Left ventricle myocardium inferior (tissue), 1 donor: ENCODE measurements around the gene AP2B1. TPM values are rescaled to one million over a fixed set of nuclear protein-coding genes. Genes with fewer than 3 reads are reported as not detected.

Experiments
- DNase-seq: peaks from one replicate; pipeline ENCODE4 v3.0.0-alpha.2; 2020
- H3K27ac ChIP-seq: fragments of 200-600 bp; replicated peaks from 2 replicates; pipeline ENCODE4 v1.8.0; 2021
- H3K27me3 ChIP-seq: fragments of 200-600 bp; 2 replicates; pipeline ENCODE4 v1.8.0; 2021; ENCODE audit warnings: low read depth
- H3K36me3 ChIP-seq: fragments of 200-600 bp; 2 replicates; pipeline ENCODE4 v1.8.0; 2021
- H3K4me1 ChIP-seq: fragments of 200-600 bp; 2 replicates; pipeline ENCODE4 v1.8.0; 2021
- H3K4me3 ChIP-seq: fragments of 200-600 bp; 2 replicates; pipeline ENCODE4 v1.8.0; 2021; ENCODE audit warnings: mild to moderate bottlenecking, moderate library complexity
- H3K9me3 ChIP-seq: fragments of 200-600 bp; replicated peaks from 2 replicates; pipeline ENCODE4 v1.8.0; 2021
- intact Hi-C: fragments of 100-400 bp; cut with micrococcal nuclease; formaldehyde crosslinking; loops from one replicate; pipeline ENCODE4 v1.11.0; 2022
- total RNA-seq: library from RNA; stranded (reverse); fragmentation: NEBNext Ultra II Directional; extraction: Animal tissue kit (Norgen Biotek cat#: 25700); gene quantifications from one replicate; pipeline ENCODE4 v1.2.1, GENCODE V29; 2021
- TF ChIP-seq, protein P1 (sequence below): fragments of 200-600 bp; IDR thresholded peaks from 2 replicates; pipeline ENCODE4 v1.8.0; 2021; ENCODE audit warnings: antibody characterized with exemption, mild to moderate bottlenecking, borderline replicate concordance
- donor health status: DM: no; HTN: yes; CAD: no; lungs with severe emphysema.

Gene AP2B1
- total RNA-seq, 1 donor from 2014 or later = 113 TPM

DNA sequence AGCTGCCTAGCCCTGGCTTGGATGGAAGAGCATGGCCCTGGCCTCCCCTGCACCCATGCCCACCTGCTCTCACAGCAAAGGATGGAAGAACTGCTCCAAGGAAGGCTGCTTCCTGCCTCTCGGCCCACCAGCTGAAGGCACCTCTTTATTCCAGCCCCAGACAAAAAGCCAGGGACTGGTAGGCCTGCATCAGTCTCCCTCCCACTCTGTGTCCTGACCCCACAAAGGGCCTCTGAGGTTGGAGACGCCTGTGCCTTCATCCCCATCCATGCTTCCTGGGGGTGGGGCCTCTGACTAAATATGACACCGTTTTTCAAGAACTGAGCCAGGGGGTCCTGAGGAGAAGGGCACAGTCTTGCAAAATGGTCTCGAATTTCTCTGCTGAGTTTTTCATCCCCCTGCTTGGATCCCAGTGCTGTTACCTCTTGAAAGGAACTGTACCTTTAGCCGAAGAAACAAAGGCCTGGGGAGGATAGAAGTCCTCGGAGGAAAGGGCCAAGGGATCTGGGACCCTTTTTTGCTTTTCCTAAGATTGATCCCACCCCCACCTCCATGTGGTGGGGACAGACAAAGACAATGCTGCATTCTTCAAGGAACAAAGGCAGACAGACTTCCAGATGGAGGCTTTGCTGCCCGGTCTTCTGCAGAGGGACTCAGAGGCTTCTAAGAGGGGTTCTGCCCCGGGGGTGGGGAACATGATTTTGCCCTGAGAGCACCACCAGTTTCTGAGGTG is 178.8 kb downstream of the AP2B1 start:
- H3K4me3 ChIP-seq = no peak overlapping the region
- H3K9me3 ChIP-seq = no peaks in the 10 kb centered on the region
- no peak overlapping the region for H3K27ac ChIP-seq
- peaks cover 12% of the 10 kb centered on the region for H3K4me1 ChIP-seq
- intact Hi-C loops = loop anchor here (2.0 kb wide), 1 partner anchor 39 kb away; no protein-coding TSS in a partner anchor
- H3K27me3 ChIP-seq = no peaks in the 10 kb centered on the region
- TF ChIP-seq, protein P1, sequence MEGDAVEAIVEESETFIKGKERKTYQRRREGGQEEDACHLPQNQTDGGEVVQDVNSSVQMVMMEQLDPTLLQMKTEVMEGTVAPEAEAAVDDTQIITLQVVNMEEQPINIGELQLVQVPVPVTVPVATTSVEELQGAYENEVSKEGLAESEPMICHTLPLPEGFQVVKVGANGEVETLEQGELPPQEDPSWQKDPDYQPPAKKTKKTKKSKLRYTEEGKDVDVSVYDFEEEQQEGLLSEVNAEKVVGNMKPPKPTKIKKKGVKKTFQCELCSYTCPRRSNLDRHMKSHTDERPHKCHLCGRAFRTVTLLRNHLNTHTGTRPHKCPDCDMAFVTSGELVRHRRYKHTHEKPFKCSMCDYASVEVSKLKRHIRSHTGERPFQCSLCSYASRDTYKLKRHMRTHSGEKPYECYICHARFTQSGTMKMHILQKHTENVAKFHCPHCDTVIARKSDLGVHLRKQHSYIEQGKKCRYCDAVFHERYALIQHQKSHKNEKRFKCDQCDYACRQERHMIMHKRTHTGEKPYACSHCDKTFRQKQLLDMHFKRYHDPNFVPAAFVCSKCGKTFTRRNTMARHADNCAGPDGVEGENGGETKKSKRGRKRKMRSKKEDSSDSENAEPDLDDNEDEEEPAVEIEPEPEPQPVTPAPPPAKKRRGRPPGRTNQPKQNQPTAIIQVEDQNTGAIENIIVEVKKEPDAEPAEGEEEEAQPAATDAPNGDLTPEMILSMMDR = no peak
- no peak for DNase-seq
- no peaks in the 10 kb centered on the region for H3K36me3 ChIP-seq

DNA sequence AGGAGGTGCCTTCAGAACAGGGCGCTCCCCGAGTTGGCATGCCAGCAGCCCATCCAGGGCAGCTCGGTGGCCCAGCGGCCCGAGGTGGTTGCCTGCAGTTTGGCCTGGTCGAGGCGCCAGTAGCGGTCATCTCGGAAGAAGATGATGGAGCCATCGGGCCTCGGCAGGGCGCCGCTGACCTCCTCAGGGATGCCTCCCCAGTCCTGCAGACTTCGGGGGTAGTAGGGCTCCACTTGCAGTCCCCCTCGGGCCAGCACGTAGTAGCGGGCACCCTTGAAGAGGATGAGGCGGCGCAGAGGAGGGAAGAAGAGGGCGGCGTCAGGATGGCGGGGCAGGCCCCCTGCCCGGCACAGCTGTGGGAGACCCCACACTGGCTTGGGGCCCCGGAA is 179.4 kb downstream of the AP2B1 start:
- no peaks in the 10 kb centered on the region for H3K36me3 ChIP-seq
- H3K27ac ChIP-seq = no peak overlapping the region
- H3K4me3 ChIP-seq = no peak overlapping the region
- TF ChIP-seq, protein P1 = no peak
- no peaks in the 10 kb centered on the region for H3K9me3 ChIP-seq
- H3K27me3 ChIP-seq = no peaks in the 10 kb centered on the region
- H3K4me1 ChIP-seq = peaks cover 12% of the 10 kb centered on the region
- no peak for DNase-seq
- intact Hi-C loops = loop anchor here (2.0 kb wide), 1 partner anchor 38 kb away; no protein-coding TSS in a partner anchor

GRCh38 chr17:35766903-35767510 is 179.9 kb downstream of the AP2B1 start:
- Histone ChIP-seq H3K36me3 (no peaks in the 10 kb centered on the region), H3K27ac (no peak overlapping the region), H3K4me1 (peaks cover 12% of the 10 kb centered on the region), H3K9me3 (no peaks in the 10 kb centered on the region), H3K27me3 (no peaks in the 10 kb centered on the region), H3K4me3 (no peak overlapping the region)
- no peak for DNase-seq
- TF ChIP-seq, protein P1 = peak; percentile 69
- intact Hi-C loops = loop anchor here (2.0 kb wide), 1 partner anchor 38 kb away; no protein-coding TSS in a partner anchor

DNA sequence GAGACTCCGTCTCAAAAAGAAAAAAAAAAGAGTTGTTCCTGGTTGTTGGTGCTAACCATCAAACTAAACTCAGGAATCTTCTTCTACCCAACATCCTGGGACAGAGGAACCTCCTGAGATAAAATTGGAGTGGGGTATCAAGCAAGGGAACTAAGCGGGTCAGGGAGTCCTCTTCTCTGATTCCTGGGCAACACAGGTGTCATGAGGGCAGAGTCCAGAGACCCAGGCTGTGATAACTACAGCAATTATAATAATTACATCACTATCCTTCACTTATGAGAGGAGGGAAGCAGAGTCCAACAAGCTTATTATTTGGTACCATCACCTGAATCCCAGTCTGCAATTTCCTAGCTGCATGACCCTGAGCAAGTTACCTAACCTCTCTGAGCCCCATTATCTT is 181.7 kb downstream of the AP2B1 start:
- TF ChIP-seq, protein P1 = no peak
- H3K27me3 ChIP-seq = no peaks in the 10 kb centered on the region
- H3K4me3 ChIP-seq = no peak overlapping the region
- H3K27ac ChIP-seq = no peak overlapping the region
- no peaks in the 10 kb centered on the region for H3K36me3 ChIP-seq
- H3K9me3 ChIP-seq = no peaks in the 10 kb centered on the region
- peaks cover 10% of the 10 kb centered on the region for H3K4me1 ChIP-seq
- DNase-seq = no peak
- intact Hi-C loops = no loop called here

DNA sequence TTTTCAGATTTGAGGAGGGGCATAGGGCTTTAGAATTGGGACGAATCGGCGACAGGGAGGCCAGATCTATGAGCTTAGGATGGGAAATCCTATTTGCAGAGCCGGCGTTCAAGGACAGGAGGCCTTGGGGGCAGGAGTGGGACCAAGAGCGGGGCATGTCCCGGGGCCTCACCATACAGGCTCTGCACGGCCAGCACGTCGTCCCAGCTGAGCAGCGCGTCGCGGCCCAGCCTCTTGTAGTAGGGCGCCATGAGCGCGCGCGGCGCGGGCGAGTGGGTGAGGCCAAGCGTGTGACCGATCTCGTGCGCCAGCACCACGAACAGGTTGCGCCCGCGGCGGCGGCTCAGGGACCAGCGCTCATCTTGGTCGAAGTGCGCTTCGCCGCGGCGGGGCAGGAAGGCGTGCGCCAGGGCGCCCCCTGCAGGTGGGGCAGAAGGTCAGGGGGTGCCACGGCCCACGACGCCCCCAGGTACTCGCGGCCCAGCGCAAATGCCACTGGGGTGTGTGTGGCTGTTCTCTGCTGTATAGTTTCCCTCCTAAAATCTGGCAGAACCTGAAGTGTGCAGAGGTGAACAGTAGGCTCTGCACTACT is 182.9 kb downstream of the AP2B1 start:
- Histone ChIP-seq H3K27me3 (no peaks in the 10 kb centered on the region), H3K27ac (no peak overlapping the region), H3K4me1 (peaks cover 13% of the 10 kb centered on the region), H3K36me3 (no peaks in the 10 kb centered on the region), H3K9me3 (no peaks in the 10 kb centered on the region), H3K4me3 (no peak overlapping the region)
- DNase-seq = no peak
- intact Hi-C loops = no loop called here
- TF ChIP-seq, protein P1 = no peak
